Stimulated activated CD4-positive, alpha-beta T cell treated with anti-CD3 and anti-CD28 coated beads, TNF-alpha, amount 100 ng/mL, for 4 hours (primary cell): ENCODE data around the gene GASK1A.
"Not testable (repeated sequence)": the region's sequence is repeated elsewhere in the genome, so short reads cannot be mapped to it uniquely, and the experiment has no call there.

Source experiments
- DNase-seq, 3 experiments: peaks; one replicate each; pipeline ENCODE4 v3.0.0-alpha.2; 2020; ENCODE audit warnings: low read depth in 3 of 3

The GASK1A gene

DNA sequence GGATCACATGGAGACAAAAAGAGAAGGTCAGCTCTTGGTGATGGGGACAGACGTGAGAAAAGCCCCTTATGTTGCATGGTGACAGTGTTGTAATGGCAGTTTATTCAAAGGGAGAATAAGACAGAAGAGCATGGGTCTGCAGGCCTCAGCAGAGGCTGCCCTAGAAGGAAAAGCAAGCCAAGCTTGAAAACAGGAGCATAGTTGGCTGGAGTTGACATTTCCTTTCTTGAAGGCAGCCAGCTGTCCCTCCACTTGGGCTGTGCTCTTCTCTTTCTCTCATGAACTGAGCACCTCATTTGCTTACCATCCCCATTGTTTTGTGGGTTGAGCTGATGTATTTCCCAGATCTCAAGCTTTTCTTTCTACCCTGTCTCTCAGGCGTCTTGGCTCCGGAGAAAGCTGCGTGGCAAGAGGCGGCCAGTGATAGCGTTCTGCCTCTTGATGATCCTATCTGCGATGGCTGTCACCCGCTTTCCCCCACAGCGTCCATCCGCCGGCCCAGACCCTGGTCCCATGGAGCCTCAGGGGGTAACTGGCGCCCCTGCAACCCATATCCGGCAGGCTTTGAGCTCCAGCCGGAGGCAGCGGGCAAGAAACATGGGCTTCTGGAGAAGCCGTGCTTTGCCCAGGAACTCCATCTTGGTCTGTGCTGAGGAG is 52.9 kb downstream of the GASK1A start:
- no peak for DNase-seq

- DNase-seq: no peak
Measured at GRCh38 chr3:43032646-43033628, 53.8 kb downstream of the GASK1A start.

- DNase-seq: no peak
Measured at GRCh38 chr3:43034200-43034599, 55.1 kb downstream of the GASK1A start.

GRCh38 chr3:43034911-43035310 is 55.8 kb downstream of the GASK1A start:
- DNase-seq: no peak

DNA sequence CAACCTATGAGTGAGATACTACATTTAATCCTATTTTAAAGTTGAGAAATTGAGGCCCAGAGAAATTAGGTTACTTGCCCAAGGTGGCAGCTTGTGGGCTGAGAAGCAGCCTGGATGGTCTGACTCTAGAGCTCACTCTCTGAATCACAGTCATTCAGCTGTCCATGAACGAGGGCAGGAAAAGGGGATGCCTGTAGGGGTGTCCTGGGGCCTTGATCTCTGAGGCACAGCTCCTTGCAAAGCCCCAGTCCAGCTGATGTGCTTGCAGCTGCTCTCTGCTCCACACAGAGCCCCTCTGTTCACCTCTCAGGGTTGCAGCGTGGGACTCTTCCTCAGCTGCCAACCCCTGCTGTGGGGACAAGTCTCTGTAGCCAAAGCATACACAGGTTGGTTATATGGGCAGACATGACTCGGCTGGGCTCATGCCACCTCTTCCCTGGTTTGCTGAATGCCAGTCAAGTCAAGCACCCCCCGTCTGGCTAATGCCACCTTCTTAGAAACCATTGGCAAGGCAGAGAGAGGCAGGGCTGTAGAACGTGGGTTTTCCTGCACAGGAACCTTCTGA is 56.8 kb downstream of the GASK1A start:
- DNase-seq: no peak

DNA sequence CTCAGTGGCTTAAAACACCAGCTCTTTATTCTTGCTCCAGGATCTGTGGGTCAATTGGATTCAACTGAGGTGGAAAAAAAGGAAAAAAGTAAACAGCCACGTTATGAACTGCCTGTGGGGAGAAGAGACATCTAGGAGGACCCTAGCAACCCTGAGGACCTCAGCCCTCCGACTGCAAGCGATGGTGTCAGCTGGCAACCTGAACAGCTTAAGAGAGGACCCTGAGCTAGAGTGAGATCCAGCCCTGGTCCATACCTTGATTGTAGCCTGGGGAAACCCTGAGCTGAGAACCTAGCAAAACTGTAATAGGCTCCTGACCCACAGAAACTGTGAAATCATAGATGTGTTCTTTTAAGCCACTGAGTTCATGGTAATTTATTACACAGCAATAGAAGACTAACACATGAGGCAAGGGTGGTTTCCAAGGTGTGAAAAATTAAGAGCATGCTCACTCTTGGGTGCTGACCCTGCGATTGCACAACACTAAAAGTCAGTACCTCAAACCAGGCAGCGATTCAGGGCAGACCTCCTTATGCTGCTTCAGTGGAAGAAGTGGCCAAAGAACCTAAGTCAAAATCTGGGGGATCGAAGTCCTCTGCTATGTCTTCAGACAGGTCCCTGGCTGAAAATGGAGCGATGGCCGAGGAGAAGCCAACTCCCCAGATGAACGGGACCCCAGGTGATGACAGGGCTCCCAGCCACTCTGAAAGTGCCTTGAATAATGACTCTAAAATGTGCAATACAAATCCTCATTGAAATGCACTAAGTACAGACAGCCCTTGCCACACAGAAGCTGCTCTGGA is 57.7 kb downstream of the GASK1A start:
- DNase-seq: no peak

- no peak for DNase-seq
Measured at GRCh38 chr3:43038010-43038409, 58.9 kb downstream of the GASK1A start.

GRCh38 chr3:43041517-43041916 is 62.4 kb downstream of the GASK1A start:
- DNase-seq: no peak

- no peak for DNase-seq
Measured at GRCh38 chr3:43043071-43043766, 64.1 kb downstream of the GASK1A start.

DNA sequence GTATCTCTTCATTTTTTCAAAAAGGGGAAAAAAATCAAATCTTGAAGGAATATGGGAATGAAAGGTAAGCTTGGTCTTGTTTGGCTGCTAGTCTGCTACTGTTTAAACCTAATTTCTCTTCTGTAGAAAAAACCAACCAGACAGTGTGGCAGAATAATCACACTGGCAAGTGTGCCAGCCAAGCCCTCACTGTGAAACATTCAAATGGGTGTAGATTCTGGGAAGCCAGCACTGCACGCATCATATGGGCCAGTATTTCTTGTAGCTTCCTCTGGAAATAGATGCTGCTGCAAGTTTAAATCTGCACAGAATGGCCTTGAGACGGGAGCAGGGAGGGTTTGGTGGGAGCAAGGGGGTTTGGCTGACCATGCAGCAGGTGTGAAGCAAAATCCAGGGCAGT is 64.7 kb downstream of the GASK1A start:
- DNase-seq: no peak

GRCh38 chr3:43045079-43045478 is 66.0 kb downstream of the GASK1A start:
- not testable (repeated sequence) for DNase-seq

- DNase-seq: no peak
Measured at GRCh38 chr3:43046583-43046982, 67.5 kb downstream of the GASK1A start.

DNA sequence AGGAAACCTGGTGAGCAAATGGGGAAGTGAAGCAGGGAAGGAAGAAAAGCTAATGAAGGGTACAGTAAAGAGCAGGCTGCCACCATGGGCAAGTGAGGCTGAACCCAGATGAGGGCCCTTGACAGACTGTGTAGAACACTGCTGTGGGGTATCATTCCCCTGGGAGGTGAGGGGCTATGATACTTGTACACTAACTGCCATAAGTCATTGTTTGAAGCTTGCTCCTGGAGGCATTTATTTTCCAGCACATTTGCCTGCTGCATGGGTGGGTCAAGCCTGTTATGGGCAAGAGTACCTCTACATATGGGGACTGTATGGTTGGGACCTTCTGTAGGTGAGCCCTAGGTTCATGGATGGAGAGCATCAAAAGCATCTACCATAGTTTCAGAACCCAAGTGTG is 69.4 kb downstream of the GASK1A start:
- DNase-seq: no peak

GRCh38 chr3:43053291-43053690 is 74.2 kb downstream of the GASK1A start:
- no peak for DNase-seq

DNA sequence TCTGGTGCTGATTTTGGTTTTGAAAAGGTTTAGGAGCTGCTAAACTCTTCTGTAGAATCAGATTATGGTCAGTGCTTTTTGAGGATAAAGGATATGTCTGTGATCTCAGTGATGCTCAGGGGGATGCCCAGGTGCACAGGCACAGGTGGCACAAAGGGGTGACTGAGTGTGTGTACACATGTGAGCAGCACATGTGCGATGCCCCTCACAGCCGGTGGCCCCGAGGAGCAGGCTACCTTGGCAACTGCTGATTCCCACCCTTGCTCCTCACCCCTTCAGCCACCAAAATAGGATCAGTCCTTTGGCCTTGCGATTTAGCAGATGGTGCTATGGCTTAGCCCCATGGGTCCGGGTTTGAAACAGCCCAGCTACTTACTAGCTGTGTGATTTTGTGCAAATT is 75.6 kb downstream of the GASK1A start:
- DNase-seq: no peak

DNA sequence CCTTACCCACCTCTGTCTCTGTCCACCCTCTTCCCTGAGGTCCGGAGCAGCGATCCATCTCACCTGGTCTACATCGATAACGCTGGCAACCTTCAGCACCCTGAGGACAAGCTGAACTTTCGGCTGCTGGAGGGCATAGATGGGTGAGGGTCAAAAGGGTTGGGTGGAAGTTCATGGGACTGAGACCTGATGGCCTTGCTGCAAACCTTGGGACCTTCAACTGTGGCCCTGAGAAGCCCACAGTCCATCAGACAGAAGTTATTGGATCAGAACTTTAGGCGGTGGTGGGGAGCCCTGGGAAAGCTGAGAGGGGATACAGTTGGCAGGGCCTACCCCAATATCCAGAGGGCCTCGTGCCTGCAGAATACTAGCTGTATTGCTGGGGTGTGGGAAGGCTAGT is 76.3 kb downstream of the GASK1A start:
- no peak for DNase-seq

DNA sequence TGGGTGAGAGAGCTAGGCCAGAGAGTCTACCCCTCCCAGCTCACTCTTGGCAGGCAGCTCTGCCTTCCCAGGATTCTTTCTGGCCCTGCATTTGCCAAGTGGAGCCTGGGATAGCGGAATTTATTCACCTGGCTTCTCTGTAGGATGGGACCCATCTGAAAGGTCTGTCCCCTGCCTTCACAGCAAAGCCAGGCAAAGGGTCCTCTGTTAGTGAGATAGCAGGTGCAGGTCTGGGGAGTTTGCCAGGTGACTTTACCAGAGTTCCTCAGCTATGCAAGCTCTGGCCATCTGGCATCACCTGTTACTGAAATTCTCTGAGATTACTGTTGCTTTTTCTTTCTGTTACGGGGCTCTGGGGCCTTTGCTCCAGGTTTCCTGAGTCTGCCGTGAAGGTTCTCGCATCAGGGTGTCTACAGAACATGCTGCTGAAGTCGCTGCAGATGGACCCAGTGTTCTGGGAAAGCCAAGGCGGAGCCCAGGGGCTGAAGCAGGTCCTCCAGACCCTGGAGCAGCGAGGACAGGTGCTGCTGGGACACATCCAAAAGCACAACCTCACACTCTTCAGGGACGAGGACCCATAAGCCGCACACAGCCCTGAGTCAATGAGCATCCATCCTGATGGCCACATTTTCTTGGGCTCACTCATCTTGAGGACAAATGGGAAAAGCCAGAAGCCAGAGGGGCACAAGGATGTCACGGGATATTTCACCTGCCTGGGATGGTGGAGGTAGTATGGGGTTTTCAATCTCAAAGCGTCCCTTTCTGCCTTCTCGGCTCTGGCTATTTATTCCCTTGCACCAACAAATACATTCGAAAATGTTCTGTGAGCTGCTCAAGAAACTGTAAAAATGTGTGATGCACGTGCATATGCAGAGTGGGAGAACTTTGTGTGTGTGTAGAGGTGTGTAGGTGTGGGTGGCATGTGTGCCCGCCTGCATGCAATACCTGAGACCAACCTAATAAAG is 77.0 kb downstream of the GASK1A start:
- DNase-seq: no peak

- DNase-seq: no peak
Measured at GRCh38 chr3:43059456-43059855, 80.3 kb downstream of the GASK1A start.

DNA sequence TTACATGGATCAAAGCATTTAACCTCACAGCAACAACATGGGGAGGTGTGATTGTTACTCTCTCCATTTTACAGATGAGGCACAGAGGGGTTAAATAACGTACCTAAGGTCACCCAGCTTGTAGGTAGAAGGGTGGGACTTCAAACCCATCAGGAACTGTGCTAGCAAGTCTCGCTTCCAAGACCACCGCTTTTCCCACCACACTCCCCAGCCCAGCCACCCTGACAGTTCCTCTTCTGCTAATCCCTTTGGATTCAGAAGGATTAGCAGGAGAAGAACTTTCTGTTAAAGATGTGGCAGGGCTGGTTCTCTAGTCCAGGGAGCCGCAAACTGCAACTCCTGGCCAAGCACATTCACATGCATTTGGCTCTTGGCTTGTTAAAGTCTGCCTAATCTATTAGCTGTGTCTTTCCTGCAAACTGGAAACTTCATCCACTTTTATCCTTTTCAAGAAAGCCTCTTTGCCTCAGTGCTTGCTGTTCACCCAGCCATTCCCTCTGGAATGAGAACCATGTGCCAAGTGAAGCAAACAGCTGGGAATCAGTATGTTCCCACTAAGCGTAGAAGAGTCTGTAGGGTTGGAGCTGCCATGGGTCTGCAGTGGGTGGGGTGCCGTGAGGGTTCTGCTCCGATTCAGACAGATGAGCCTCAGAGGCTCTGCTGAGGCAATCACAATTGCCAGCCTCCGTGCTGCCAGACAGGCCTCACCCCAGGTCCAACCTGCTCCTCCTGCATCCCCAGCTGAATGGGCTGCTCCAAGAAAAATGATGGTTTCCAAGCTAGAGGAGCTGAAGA is 82.2 kb downstream of the GASK1A start:
- DNase-seq: no peak
